GM12872 (cell line): ENCODE data around the gene CEND1.

Experiments used
- TF ChIP-seq, protein P1 (sequence below): IDR thresholded peaks from 3 replicates; pipeline ENCODE4 v1.5.1; 2011; ENCODE audit warnings: low read depth, mild to moderate bottlenecking, low read length, moderate library complexity; ENCODE audit not compliant: insufficient read depth

CEND1 gene

DNA sequence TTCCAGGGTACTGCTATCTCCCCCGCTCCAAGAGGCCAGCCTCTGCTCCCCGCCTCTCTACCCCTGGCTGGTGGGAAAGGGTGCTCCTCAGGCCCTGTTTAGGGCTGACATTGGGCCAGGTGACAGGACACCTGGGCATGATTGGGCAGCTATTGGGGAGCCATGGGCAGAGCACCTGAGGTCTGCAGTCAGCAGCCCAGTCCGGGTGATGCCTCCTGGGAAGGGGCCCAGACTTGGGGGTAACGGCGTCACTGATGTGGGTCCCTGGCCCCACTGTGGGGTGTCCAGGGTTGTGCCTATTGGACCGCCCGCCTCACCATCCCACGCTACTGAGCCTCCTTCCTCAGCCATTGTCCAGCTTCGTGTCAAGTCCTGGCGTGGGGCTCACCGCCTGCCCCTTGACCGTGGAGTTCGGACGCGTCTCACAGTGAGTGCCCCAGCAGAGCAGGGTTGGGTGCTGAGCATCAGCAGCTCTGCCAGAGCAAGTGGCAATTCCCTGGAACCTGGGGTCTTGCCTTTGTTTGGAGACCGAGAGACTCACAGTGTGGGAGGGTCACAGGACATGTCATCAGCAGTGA lies 9.8 kb downstream of the CEND1 start:
- TF ChIP-seq, protein P1, sequence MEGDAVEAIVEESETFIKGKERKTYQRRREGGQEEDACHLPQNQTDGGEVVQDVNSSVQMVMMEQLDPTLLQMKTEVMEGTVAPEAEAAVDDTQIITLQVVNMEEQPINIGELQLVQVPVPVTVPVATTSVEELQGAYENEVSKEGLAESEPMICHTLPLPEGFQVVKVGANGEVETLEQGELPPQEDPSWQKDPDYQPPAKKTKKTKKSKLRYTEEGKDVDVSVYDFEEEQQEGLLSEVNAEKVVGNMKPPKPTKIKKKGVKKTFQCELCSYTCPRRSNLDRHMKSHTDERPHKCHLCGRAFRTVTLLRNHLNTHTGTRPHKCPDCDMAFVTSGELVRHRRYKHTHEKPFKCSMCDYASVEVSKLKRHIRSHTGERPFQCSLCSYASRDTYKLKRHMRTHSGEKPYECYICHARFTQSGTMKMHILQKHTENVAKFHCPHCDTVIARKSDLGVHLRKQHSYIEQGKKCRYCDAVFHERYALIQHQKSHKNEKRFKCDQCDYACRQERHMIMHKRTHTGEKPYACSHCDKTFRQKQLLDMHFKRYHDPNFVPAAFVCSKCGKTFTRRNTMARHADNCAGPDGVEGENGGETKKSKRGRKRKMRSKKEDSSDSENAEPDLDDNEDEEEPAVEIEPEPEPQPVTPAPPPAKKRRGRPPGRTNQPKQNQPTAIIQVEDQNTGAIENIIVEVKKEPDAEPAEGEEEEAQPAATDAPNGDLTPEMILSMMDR = no peak

DNA sequence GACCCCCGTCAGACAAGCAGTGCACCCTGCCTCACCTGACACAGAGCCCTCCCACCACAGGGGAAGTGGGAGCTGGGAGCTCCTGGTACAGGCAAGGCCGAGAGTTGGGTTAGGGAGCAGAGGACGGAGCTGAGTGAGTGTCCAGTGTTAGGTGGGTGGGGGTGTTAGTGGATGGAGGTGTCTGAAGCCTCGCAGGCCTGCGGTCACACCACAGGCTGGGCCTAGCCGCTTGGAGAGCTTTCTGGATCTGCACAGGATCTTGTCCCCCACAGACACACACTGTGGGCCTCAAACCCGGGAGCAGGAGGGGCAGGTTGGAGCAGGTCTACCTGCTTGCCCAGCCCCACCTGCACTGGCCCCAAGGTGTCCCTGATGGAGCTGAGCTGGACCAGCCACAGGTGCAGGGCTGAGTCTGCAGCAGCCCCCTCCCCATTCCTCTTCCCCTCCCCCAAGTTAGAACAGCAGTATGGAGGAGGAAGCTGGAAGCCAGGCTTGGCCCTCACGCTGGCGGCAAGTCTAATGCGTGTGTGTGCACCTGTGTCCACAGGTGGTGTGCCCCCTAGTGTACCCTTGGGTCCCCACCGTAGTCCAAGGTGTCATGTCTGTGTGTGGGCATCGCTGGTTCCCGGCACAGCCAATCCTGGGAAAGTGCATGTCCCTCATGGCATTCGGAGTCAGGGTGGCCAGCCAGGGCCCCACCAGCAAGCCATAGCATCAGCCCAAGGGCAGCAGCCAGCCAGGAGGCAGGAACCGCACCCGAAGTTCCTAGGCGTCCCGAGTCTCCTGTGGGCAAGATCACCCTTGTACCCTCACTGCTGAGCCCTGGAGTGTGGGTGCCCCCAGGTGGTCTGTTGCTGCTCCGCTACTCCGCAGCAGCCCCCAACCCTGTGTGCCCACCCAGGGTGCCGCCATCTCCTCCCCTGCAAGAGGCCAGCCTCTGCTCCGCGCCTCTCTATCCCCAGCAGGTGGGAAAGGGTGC lies 10.6 kb downstream of the CEND1 start:
- TF ChIP-seq, protein P1 = no peak

DNA sequence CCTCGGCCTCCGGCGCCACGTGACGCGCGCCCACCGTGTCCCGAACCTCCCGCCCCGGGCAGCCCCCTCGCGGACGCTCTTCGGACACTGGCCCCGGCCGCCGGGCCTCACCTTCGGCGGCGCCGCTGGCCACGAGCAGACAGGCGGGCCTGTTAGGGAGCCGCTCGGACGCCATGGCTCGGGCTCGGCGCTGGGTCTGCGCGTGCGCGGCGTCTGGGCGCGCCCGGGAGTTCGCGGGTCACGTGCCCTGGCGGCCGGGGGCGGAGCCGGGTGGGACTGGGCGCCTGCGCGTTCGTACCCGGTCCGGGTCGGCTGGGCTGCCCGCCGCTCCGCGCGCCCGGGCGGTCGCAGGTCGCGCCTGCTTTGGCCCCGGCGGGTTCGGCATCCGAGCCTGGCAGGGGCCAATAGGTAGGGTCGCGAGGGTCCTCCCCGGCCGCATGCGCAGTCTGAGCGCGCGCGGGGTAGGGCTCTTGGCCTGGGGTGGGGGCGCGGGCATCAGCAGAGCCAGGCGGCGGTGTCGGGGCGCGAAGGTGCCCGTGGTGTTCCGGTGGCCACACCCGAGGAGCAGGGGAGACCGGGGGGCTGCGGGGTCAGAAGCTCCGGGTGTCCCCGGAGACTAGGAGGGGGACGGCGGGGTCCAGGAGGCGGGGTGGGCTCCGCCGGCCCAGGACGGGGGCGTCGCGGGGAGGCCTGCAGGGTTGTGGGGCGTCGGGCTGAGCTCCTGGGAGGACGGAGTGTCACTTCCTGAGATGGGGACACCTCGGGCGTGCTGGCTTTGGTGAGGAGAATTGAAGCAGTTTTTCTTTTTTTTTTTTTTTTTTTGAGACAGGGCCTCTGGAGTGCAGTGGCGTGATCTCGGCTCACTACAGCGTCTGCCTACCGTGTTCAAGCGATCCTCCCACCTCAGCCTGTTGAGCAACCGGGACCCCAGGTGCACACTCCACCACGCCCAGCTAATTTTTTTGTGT lies 12.3 kb downstream of the CEND1 start, which contains the start of gene GATD1:
Gene GATD1, minus strand, starts transcription at position 200 of the 968 bp plus-strand sequence. Its CDS starts 25 bp downstream, at position 175.
- TF ChIP-seq, protein P1 = peak; percentile 13; the same call in 1 of the 3 replicates

DNA sequence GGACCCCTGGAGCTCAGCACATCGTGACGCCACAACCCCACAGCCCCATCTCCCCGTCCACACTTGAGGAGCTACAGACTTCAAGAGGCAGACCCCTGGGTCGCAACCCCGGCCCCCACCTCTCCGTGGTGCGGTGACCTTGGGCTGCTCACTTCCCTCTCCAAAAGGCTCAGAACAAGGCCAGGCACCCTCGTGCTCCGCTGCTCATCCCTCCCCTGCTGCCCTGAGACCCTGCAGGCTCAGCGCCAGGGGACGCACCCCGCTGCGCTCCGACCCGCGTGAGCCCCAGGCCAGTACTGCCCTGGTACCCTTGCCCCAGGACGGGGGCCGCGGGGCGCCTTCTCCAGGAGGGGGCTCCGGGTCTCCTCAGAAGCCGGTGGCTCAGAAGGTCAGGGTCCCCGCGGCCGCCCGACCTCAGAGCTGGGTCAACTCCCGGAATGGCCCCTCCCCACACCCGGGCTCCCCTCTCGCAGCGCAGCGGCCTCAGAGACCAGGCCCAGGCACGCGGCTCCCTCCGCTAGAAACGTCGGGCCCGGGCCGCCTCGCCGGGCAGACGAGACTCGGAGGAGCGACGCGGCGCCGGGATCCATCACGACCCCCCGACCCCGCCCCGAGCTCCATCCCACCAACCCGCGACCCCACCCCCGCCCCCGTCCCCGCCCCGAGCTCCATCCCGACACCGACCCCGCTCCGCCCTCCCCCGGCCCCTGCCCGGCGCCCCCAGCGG lies 13.2 kb downstream of the CEND1 start:
- TF ChIP-seq, protein P1 = no peak; the same call in 2 of the 3 replicates

DNA sequence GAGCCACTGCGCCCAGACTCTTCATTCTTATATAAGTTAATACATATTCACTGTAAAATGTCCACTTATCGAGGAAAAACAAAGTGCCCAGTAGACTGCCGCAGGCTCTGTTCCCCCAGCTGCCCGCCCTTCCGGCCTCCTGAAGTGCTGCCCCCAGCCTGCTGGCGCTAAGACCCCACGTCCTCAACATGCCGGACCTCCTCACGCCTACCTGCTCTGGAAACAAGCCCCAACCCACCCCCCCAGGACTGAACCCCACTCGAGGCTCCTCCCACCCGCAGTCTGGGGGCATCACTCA lies 13.7 kb downstream of the CEND1 start:
- TF ChIP-seq, protein P1 = no peak

DNA sequence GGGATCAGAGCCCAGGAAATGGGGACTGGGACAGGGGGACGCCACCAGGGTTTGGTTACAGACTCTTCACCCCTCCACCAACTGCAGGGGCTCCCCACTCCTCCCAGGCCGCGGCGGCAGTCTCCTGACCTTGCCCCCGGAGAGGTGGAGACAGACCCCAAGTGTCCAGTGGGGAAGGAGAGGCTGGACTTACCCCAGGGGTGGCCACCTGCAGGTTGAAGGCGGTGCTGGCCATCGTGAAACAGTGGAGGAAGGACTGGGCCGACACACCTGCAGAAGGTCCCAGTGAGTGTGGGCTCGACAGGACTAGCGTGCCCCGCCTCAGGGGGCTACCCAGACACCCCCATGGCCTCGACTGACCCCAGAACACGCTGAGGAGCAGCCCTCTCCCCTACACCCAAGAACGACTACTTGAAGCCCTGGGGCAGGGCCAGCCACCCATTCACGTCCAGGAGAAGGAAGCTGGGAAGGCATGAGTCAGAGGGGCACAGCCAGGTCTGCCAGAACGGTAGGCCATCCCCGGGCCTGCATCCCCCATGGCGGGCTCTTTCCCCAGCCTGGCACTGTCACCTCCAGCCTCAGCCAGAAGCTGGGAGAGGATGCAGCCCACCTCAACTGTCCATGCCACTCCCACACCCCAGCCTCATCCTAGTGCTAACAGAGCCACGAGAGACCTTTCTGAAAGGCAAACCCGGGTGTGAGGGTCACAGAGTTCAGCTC lies 14.9 kb downstream of the CEND1 start:
- TF ChIP-seq, protein P1 = no peak
